IPS DF 6.9 (cell line): ENCODE measurements around the gene ZDHHC13.

ENCODE experiments used
- DNase-seq: peaks from one replicate; pipeline ENCODE4 v3.0.0-alpha.2; 2013; ENCODE audit warnings: low read depth, low spot score
- H3K27ac ChIP-seq: one replicate; pipeline ENCODE4 v1.5.1; 2013; ENCODE audit warnings: low read length, control low read depth
- H3K27me3 ChIP-seq: 2 replicates; pipeline ENCODE4 v1.6.1; 2013; ENCODE audit warnings: mild to moderate bottlenecking, low read length; ENCODE audit not compliant: control insufficient read depth, insufficient read depth
- H3K36me3 ChIP-seq: 2 replicates; pipeline ENCODE4 v1.6.1; 2013; ENCODE audit warnings: low read length; ENCODE audit not compliant: control insufficient read depth, insufficient read depth
- H3K4me1 ChIP-seq: 2 replicates; pipeline ENCODE4 v1.6.1; 2013; ENCODE audit warnings: low read length; ENCODE audit not compliant: control insufficient read depth, insufficient read depth
- H3K4me3 ChIP-seq: 2 replicates; pipeline ENCODE4 v1.5.1; 2013; ENCODE audit warnings: mild to moderate bottlenecking, low read length
- H3K9me3 ChIP-seq: 2 replicates; pipeline ENCODE4 v1.6.1; 2013; ENCODE audit warnings: low read length, inconsistent platforms; ENCODE audit not compliant: control insufficient read depth, insufficient read depth
- WGBS: extraction: QIAGEN DNeasy Blood & Tissue Kit; methylation state at CpG from one replicate; pipeline ENCODE4 v1.1.7; 2013; ENCODE audit warnings: mixed read lengths, missing lambda C conversion rate; ENCODE audit not compliant: insufficient read length, insufficient coverage; 5-methylcytosine and 5-hydroxymethylcytosine counted together

ZDHHC13 gene

GRCh38 chr11:19164230-19164855 lies 47.4 kb downstream of the ZDHHC13 start:
- Histone ChIP-seq H3K9me3 (no peaks in the 10 kb centered on the region), H3K36me3 (no peaks in the 10 kb centered on the region), H3K27ac (no peak overlapping the region), H3K4me3 (no peak overlapping the region), H3K27me3 (no peaks in the 10 kb centered on the region), H3K4me1 (no peaks in the 10 kb centered on the region)
- no peak for DNase-seq
- WGBS: no CpG with 5 or more reads among the region's 4 CpGs

- Histone ChIP-seq H3K27ac (no peak overlapping the region), H3K36me3 (no peaks in the 10 kb centered on the region), H3K9me3 (no peaks in the 10 kb centered on the region), H3K4me3 (no peak overlapping the region), H3K27me3 (no peaks in the 10 kb centered on the region), H3K4me1 (no peaks in the 10 kb centered on the region)
- no CpG with 5 or more reads among the region's 2 CpGs for WGBS
- no peak for DNase-seq
These were observed 47.9 kb downstream of the ZDHHC13 start for GRCh38 chr11:19164881-19165280.

- H3K4me3 ChIP-seq: no peak overlapping the region
- peaks cover 6% of the 10 kb centered on the region; the same call in 1 of the 2 replicates for H3K36me3 ChIP-seq
- DNase-seq: no peak
- no peaks in the 10 kb centered on the region for H3K4me1 ChIP-seq
- H3K27me3 ChIP-seq: no peaks in the 10 kb centered on the region
- no peaks in the 10 kb centered on the region for H3K9me3 ChIP-seq
- WGBS: no CpG with 5 or more reads among the region's 2 CpGs
- H3K27ac ChIP-seq: no peak overlapping the region
These were observed 51.1 kb downstream of the ZDHHC13 start for GRCh38 chr11:19168090-19168489.

GRCh38 chr11:19173004-19173689 lies 56.2 kb downstream of the ZDHHC13 start:
- H3K27me3 ChIP-seq: no peaks in the 10 kb centered on the region
- peaks cover 6% of the 10 kb centered on the region; the same call in 1 of the 2 replicates for H3K36me3 ChIP-seq
- H3K4me3 ChIP-seq: no peak overlapping the region
- H3K4me1 ChIP-seq: no peaks in the 10 kb centered on the region
- H3K27ac ChIP-seq: no peak overlapping the region
- no peaks in the 10 kb centered on the region for H3K9me3 ChIP-seq
- no CpG with 5 or more reads among the region's 9 CpGs for WGBS
- no peak for DNase-seq

- DNase-seq: no peak
- Histone ChIP-seq H3K36me3 (peaks cover 6% of the 10 kb centered on the region; the same call in 1 of the 2 replicates), H3K9me3 (no peaks in the 10 kb centered on the region), H3K4me3 (no peak overlapping the region), H3K27ac (no peak overlapping the region), H3K4me1 (no peaks in the 10 kb centered on the region), H3K27me3 (no peaks in the 10 kb centered on the region)
- WGBS: no CpG with 5 or more reads among the region's 7 CpGs
These were observed 57.1 kb downstream of the ZDHHC13 start for GRCh38 chr11:19173964-19174638.

- H3K27ac ChIP-seq: no peak overlapping the region
- WGBS: no CpG with 5 or more reads among the region's 2 CpGs
- no peak overlapping the region for H3K4me3 ChIP-seq
- DNase-seq: no peak
- peaks cover 6% of the 10 kb centered on the region; the same call in 1 of the 2 replicates for H3K36me3 ChIP-seq
- no peaks in the 10 kb centered on the region for H3K4me1 ChIP-seq
- H3K27me3 ChIP-seq: no peaks in the 10 kb centered on the region
- no peaks in the 10 kb centered on the region for H3K9me3 ChIP-seq
These were observed 59.7 kb downstream of the ZDHHC13 start for GRCh38 chr11:19176629-19177186.

- H3K4me1 ChIP-seq: no peaks in the 10 kb centered on the region
- no peaks in the 10 kb centered on the region for H3K9me3 ChIP-seq
- no CpG with 5 or more reads among the region's 5 CpGs for WGBS
- no peaks in the 10 kb centered on the region for H3K36me3 ChIP-seq
- H3K27ac ChIP-seq: no peak overlapping the region
- H3K4me3 ChIP-seq: no peak overlapping the region
- DNase-seq: no peak
- H3K27me3 ChIP-seq: no peaks in the 10 kb centered on the region
These were observed 64.7 kb downstream of the ZDHHC13 start for GRCh38 chr11:19181531-19182261.

GRCh38 chr11:19183646-19184045 lies 66.7 kb downstream of the ZDHHC13 start:
- H3K27ac ChIP-seq: no peak overlapping the region
- no peak for DNase-seq
- H3K4me3 ChIP-seq: no peak overlapping the region
- H3K9me3 ChIP-seq: no peaks in the 10 kb centered on the region
- no peaks in the 10 kb centered on the region for H3K27me3 ChIP-seq
- H3K36me3 ChIP-seq: no peaks in the 10 kb centered on the region
- H3K4me1 ChIP-seq: no peaks in the 10 kb centered on the region
- no CpG with 5 or more reads among the region's 7 CpGs for WGBS

- WGBS: no CpG with 5 or more reads among the region's 2 CpGs
- Histone ChIP-seq H3K27me3 (no peaks in the 10 kb centered on the region), H3K27ac (no peak overlapping the region), H3K4me3 (no peak overlapping the region), H3K9me3 (no peaks in the 10 kb centered on the region), H3K36me3 (no peaks in the 10 kb centered on the region), H3K4me1 (no peaks in the 10 kb centered on the region)
- no peak for DNase-seq
These were observed 68.1 kb downstream of the ZDHHC13 start for GRCh38 chr11:19185036-19185435.

GRCh38 chr11:19185516-19186052 lies 68.6 kb downstream of the ZDHHC13 start:
- Histone ChIP-seq H3K36me3 (no peaks in the 10 kb centered on the region), H3K9me3 (no peaks in the 10 kb centered on the region), H3K4me1 (no peaks in the 10 kb centered on the region), H3K27me3 (no peaks in the 10 kb centered on the region), H3K4me3 (no peak overlapping the region), H3K27ac (no peak overlapping the region)
- WGBS: no CpG with 5 or more reads among the region's 6 CpGs
- DNase-seq: no peak
